Ovary (tissue), 3 donors: Measurements from ENCODE around the gene USP32.

Experiments
- POLR2A ChIP-seq: fragments of 450-650 bp; IDR thresholded peaks from one replicate; pipeline ENCODE4 v1.6.1; 2017; ENCODE audit warnings: antibody characterized with exemption, mild to moderate bottlenecking, moderate library complexity
- TF ChIP-seq, protein P1 (sequence below), 3 donors: fragments of 450-650 bp in 2 of 3; fragments of 200-600 bp in 1 of 3; IDR thresholded peaks; one replicate each; pipeline versions ENCODE4 v1.5.1 to v1.8.0; 2016 to 2022; ENCODE audit warnings: antibody characterized with exemption in 3 of 3, mild to moderate bottlenecking in 1 of 3
- donor health status: DM: no; HTN: no; CAD: no.

DNA sequence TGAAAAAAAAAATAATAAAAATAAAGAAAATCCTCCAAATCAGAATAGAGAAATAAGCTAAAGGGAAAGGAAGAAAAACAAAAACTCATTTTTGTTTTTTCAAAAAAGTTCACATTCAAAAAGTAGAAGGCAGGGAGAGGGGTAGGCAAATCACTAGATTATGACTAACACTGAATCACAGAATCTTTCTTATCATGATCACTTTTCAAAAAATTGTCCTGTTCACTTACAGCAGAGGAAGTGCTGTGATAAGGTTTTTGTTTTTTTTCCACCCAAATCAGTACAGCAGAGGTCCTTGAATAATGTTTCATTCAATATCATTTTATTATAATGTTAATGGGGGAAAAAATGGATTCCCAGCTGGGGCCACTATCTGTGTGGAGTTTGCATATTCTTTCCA is 135.8 kb downstream of the USP32 start:
- no peak for TF ChIP-seq POLR2A
- TF ChIP-seq, protein P1, sequence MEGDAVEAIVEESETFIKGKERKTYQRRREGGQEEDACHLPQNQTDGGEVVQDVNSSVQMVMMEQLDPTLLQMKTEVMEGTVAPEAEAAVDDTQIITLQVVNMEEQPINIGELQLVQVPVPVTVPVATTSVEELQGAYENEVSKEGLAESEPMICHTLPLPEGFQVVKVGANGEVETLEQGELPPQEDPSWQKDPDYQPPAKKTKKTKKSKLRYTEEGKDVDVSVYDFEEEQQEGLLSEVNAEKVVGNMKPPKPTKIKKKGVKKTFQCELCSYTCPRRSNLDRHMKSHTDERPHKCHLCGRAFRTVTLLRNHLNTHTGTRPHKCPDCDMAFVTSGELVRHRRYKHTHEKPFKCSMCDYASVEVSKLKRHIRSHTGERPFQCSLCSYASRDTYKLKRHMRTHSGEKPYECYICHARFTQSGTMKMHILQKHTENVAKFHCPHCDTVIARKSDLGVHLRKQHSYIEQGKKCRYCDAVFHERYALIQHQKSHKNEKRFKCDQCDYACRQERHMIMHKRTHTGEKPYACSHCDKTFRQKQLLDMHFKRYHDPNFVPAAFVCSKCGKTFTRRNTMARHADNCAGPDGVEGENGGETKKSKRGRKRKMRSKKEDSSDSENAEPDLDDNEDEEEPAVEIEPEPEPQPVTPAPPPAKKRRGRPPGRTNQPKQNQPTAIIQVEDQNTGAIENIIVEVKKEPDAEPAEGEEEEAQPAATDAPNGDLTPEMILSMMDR (IDR thresholded peaks at IDR 0.05), result no peak
